Neuronal stem cell (in vitro differentiated cells): Measurements from ENCODE around the gene ZBTB46.
A peak's percentile ranks its signal among the peaks of the same experiment; 100 is the strongest.

ENCODE experiments used
- DNase-seq: peaks from one replicate; pipeline ENCODE4 v3.0.0-alpha.2; 2013; ENCODE audit warnings: low spot score
- H2AFZ ChIP-seq: one replicate; pipeline ENCODE4 v1.6.1; 2013; ENCODE audit warnings: mild to moderate bottlenecking, low read length, inconsistent platforms
- H2AK5ac ChIP-seq: 2 replicates; pipeline ENCODE4 v1.6.1; 2013; ENCODE audit warnings: low read depth, mild to moderate bottlenecking, inconsistent platforms, low read length, moderate library complexity, mixed read lengths
- H2BK120ac ChIP-seq: 2 replicates; pipeline ENCODE4 v1.6.1; 2013; ENCODE audit warnings: low read depth, mild to moderate bottlenecking, inconsistent platforms, low read length, moderate library complexity, mixed read lengths
- H2BK12ac ChIP-seq: one replicate; pipeline ENCODE4 v1.6.1; 2013; ENCODE audit warnings: low read length, inconsistent platforms
- H2BK15ac ChIP-seq: 2 replicates; pipeline ENCODE4 v1.6.1; 2013; ENCODE audit warnings: mild to moderate bottlenecking, low read length, inconsistent platforms, mixed read lengths
- H2BK5ac ChIP-seq: one replicate; pipeline ENCODE4 v1.6.1; 2013; ENCODE audit warnings: inconsistent platforms, mild to moderate bottlenecking, low read length, moderate library complexity
- H3K14ac ChIP-seq: one replicate; pipeline ENCODE4 v1.6.1; 2013; ENCODE audit warnings: low read length, inconsistent platforms
- H3K18ac ChIP-seq: 2 replicates; pipeline ENCODE4 v1.6.1; 2013; ENCODE audit warnings: low read length, inconsistent platforms
- H3K23ac ChIP-seq: 2 replicates; pipeline ENCODE4 v1.6.1; 2013; ENCODE audit warnings: low read depth, mild to moderate bottlenecking, mixed read lengths, low read length, inconsistent platforms; ENCODE audit not compliant: poor library complexity
- H3K27ac ChIP-seq: replicated peaks from 3 replicates; pipeline ENCODE4 v1.5.1; 2013; ENCODE audit warnings: low read length, inconsistent platforms
- H3K27me3 ChIP-seq, 3 experiments: 2 replicates each; pipeline ENCODE4 v1.6.1; 2013; ENCODE audit warnings: low read length in 3 of 3, mild to moderate bottlenecking in 2 of 3, inconsistent platforms in 1 of 3, low read depth in 1 of 3, mixed read lengths in 1 of 3, moderate library complexity in 1 of 3; ENCODE audit not compliant: control insufficient read depth in 3 of 3, insufficient read depth in 3 of 3
- H3K36me3 ChIP-seq, 2 donors: replicated peaks in 1 of 2; 2 replicates each; pipeline ENCODE4 v1.6.1; 2013; ENCODE audit warnings: low read length in 2 of 2; ENCODE audit not compliant: control insufficient read depth in 2 of 2, insufficient read depth in 2 of 2
- H3K4ac ChIP-seq: 2 replicates; pipeline ENCODE4 v1.6.1; 2013; ENCODE audit warnings: inconsistent platforms, mild to moderate bottlenecking, low read length, moderate library complexity
- H3K4me1 ChIP-seq, 2 donors: 1 replicate in 1 of 2; 2 replicates in 1 of 2; pipeline ENCODE4 v1.6.1; 2013; ENCODE audit warnings: low read length in 2 of 2, low read depth in 1 of 2; ENCODE audit not compliant: control insufficient read depth in 2 of 2, insufficient read depth in 1 of 2
- H3K4me2 ChIP-seq: one replicate; pipeline ENCODE4 v1.6.1; 2013; ENCODE audit warnings: mild to moderate bottlenecking, low read length, inconsistent platforms; ENCODE audit not compliant: insufficient read depth, poor library complexity, severe bottlenecking
- H3K4me3 ChIP-seq, 2 donors: 2 replicates each; pipeline ENCODE4 v1.5.1; 2013; ENCODE audit warnings: low read length in 2 of 2, mild to moderate bottlenecking in 2 of 2, inconsistent platforms in 1 of 2, moderate library complexity in 1 of 2
- H3K79me1 ChIP-seq: one replicate; pipeline ENCODE4 v1.6.1; 2013; ENCODE audit warnings: low read depth, mild to moderate bottlenecking, inconsistent platforms, low read length, moderate library complexity
- H3K9ac ChIP-seq: one replicate; pipeline ENCODE4 v1.6.1; 2013; ENCODE audit warnings: mild to moderate bottlenecking, low read depth, low read length, inconsistent platforms; ENCODE audit not compliant: poor library complexity
- H3K9me3 ChIP-seq, 2 donors: replicated peaks in 1 of 2; 2 replicates each; pipeline versions ENCODE3 to v1.6.1; 2013; ENCODE audit warnings: low read length in 2 of 2, mild to moderate bottlenecking in 2 of 2, inconsistent platforms in 1 of 2, low read depth in 1 of 2, mixed read lengths in 1 of 2, moderate library complexity in 1 of 2; ENCODE audit not compliant: control insufficient read depth in 2 of 2, insufficient read depth in 1 of 2
- H4K8ac ChIP-seq: one replicate; pipeline ENCODE4 v1.6.1; 2013; ENCODE audit warnings: low read depth, mild to moderate bottlenecking, inconsistent platforms, low read length, moderate library complexity
- H4K91ac ChIP-seq: one replicate; pipeline ENCODE4 v1.6.1; 2013; ENCODE audit warnings: low read length, low read depth, mild to moderate bottlenecking, inconsistent platforms; ENCODE audit not compliant: poor library complexity
- WGBS, 2 donors: extraction: QIAGEN DNeasy Blood & Tissue Kit; methylation state at CpG; one replicate each; pipeline ENCODE4 v1.1.7; 2013; ENCODE audit warnings: missing lambda C conversion rate in 2 of 2, mixed read lengths in 1 of 2; ENCODE audit not compliant: insufficient read length in 2 of 2, insufficient replicate concordance in 1 of 2; ENCODE audit errors: extremely low coverage in 2 of 2; 5-methylcytosine and 5-hydroxymethylcytosine counted together

The ZBTB46 gene

DNA sequence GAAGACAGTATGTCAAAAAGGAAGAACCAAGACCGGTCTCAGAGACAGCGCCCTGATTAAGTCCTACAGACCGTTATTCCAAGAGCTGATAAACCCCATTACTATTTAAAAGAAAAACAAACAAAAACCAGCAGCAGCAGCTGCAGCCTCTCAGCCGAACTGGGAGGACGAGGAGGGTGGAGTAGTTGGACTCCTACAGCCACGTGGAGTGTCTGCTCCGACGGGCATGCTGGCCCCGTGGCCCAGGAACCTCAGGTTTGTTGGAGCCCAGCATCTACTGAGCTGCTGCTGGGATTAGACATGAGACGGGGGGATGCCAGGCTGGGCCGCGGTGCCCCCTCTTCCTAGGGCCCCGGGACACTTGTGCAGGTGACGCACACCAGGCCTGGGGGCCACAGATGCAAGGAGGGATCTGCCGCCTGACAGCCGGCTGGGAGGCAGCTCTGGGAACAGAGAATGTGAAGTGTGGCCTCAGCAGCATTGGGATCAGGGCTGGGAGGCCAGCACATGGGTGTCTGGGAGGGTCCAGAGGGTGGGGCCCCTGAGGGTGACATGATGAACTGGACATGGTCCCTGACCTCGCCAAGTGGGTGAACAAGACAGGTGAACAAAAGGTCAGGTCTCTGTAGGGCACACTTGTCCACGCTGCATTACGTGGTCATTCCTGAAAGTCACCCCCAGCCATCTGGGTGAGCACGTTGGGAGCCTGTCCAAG lies 2.9 kb upstream of the ZBTB46 start:
- no peak overlapping the region for H3K4me2 ChIP-seq
- H3K27me3 ChIP-seq: peaks cover 0 to 28% (median 10%) of the 10 kb centered on the region in 3 experiments
- peaks cover 20 to 31% of the 10 kb centered on the region in 2 donors for H3K4me1 ChIP-seq
- no peaks in the 10 kb centered on the region for H3K79me1 ChIP-seq
- peak overlapping the region; percentile 97 for H2BK5ac ChIP-seq
- H3K9me3 ChIP-seq: no peaks in the 10 kb centered on the region
- H3K27ac ChIP-seq: no peak overlapping the region
- no peak overlapping the region for H2BK12ac ChIP-seq
- H2AK5ac ChIP-seq: peak overlapping the region; percentile 99
- peak overlapping the region; percentile 79 for H3K4ac ChIP-seq
- H2BK120ac ChIP-seq: no peak overlapping the region
- peak overlapping the region; percentile 95 for H2BK15ac ChIP-seq
- H4K91ac ChIP-seq: peak overlapping the region; percentile 11
- H3K18ac ChIP-seq: peak overlapping the region; percentile 98
- no peaks in the 10 kb centered on the region for H3K36me3 ChIP-seq
- peak overlapping the region; percentile 55 for H3K9ac ChIP-seq
- WGBS, 2 donors: no CpG with 5 or more reads among the region's 20 CpGs
- DNase-seq: no peak
- H3K14ac ChIP-seq: peak overlapping the region; percentile 73
- no peak overlapping the region for H4K8ac ChIP-seq
- peak overlapping the region; percentile 68 for H3K23ac ChIP-seq
- no peak overlapping the region for H2AFZ ChIP-seq
- no peak overlapping the region for H3K4me3 ChIP-seq

DNA sequence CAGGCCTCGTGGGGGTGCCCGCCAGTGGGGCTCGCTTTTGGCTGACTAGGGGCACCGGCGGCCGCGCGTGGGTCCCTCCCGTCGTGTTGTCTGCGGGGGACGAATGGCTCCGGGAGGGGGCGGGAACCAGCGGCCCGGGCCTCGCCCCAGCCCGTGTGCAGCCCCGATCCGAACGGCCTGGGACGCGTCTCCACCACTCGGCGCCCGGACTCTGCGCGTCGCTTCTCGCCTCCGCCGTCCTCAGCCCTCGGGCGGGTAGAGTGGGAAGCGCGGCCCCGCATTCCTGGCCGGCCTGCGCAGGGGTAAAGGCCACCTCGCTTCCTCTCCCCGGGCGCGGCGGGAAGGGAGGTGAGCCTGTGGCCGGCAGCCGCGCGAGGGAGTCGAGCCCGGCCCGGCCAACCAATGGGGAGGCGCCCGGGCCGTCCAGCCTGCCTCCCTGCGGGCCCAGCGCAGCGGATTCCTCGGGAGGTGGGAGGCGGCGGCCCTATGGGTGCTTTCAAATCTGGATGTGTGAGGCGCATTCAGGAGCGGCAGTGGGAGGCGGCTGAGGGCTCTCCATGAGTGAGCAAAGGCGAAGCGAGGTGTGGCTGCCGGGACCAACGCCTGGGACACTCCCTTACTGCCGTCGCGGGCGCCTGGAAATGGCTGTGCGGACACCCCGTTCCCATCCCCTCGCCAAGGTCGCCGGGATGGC lies 1.1 kb upstream of the ZBTB46 start:
- Histone ChIP-seq H2BK15ac (peak overlapping the region; percentile 79), H3K18ac (peak overlapping the region; percentile 89), H3K4ac (no peak overlapping the region), H2BK5ac (peak overlapping the region; percentile 53), H4K91ac (no peak overlapping the region), H3K9me3 (no peaks in the 10 kb centered on the region), H2AFZ (no peak overlapping the region), H4K8ac (no peak overlapping the region), H3K9ac (peak overlapping the region; percentile 72), H3K23ac (peak overlapping the region; percentile 37), H3K4me3 (peak overlapping the region in 1 of 2 donors; percentile 84), H3K79me1 (peaks cover 2% of the 10 kb centered on the region), H3K4me1 (peaks cover 26 to 36% of the 10 kb centered on the region in 2 donors), H3K27me3 (peaks cover 0 to 31% (median 10%) of the 10 kb centered on the region in 3 experiments), H3K14ac (no peak overlapping the region), H2AK5ac (peak overlapping the region; percentile 86), H2BK12ac (peak overlapping the region; percentile 46), H3K27ac (no peak overlapping the region), H2BK120ac (peak overlapping the region; percentile 47), H3K4me2 (peak overlapping the region; percentile 87), H3K36me3 (no peaks in the 10 kb centered on the region)
- no peak for DNase-seq
- WGBS, 2 donors: no CpG with 5 or more reads among the region's 76 CpGs

DNA sequence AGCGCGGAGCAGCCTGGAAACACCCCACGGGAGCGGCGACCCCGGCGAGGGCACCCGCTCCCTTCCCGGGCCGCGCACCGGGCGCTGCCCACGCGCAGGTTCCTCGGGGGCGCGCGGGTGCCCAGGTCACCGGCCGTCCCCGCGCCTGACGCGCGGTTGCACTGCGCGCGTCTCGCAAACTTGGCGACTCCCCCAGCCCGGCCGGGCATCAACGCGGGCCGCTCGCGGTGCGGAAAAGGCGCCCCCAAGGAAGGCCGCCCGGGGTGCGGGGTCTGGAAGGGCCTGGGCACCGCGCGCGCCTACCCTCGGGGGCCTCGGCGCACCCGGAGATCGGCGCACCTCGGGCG lies 555 bp upstream of the ZBTB46 start:
- Histone ChIP-seq H3K4me3 (peak overlapping the region; percentile 29 to 84), H3K27ac (no peak overlapping the region)
- no CpG with 5 or more reads among the region's 55 CpGs for WGBS, 2 donors

More for the DNA sequence above, 555 bp upstream of the ZBTB46 start:
- Histone ChIP-seq H3K9ac (peak overlapping the region; percentile 4), H4K91ac (no peak overlapping the region), H3K4me2 (peak overlapping the region; percentile 87), H2BK5ac (peak overlapping the region; percentile 53), H3K14ac (no peak overlapping the region), H3K18ac (peak overlapping the region; percentile 89), H2AK5ac (peak overlapping the region; percentile 61), H3K9me3 (no peaks in the 10 kb centered on the region), H3K27me3 (peaks cover 0 to 31% (median 10%) of the 10 kb centered on the region in 3 experiments), H3K4ac (no peak overlapping the region), H3K4me1 (peaks cover 26 to 36% of the 10 kb centered on the region in 2 donors), H4K8ac (no peak overlapping the region), H2BK15ac (peak overlapping the region; percentile 26), H3K79me1 (peaks cover 4% of the 10 kb centered on the region), H3K36me3 (peaks cover 0 to 2% of the 10 kb centered on the region in 2 donors), H3K23ac (peak overlapping the region; percentile 37), H2AFZ (peak overlapping the region; percentile 66), H2BK12ac (no peak overlapping the region), H2BK120ac (peak overlapping the region; percentile 47)
- no peak for DNase-seq
